ENCODE data around the gene CTDNEP1. TPM values are rescaled to one million over a fixed set of nuclear protein-coding genes. Genes with fewer than 3 reads are reported as not detected.
A peak's percentile ranks its signal among the peaks of the same experiment; 100 is the strongest.

Gene CTDNEP1
- total and polyA plus RNA-seq, 7 donors = 171 to 332 (median 217) TPM

GRCh38 chr17:7213895-7214299 lies 37.6 kb downstream of the CTDNEP1 start:
- TF ChIP-seq, protein P1, sequence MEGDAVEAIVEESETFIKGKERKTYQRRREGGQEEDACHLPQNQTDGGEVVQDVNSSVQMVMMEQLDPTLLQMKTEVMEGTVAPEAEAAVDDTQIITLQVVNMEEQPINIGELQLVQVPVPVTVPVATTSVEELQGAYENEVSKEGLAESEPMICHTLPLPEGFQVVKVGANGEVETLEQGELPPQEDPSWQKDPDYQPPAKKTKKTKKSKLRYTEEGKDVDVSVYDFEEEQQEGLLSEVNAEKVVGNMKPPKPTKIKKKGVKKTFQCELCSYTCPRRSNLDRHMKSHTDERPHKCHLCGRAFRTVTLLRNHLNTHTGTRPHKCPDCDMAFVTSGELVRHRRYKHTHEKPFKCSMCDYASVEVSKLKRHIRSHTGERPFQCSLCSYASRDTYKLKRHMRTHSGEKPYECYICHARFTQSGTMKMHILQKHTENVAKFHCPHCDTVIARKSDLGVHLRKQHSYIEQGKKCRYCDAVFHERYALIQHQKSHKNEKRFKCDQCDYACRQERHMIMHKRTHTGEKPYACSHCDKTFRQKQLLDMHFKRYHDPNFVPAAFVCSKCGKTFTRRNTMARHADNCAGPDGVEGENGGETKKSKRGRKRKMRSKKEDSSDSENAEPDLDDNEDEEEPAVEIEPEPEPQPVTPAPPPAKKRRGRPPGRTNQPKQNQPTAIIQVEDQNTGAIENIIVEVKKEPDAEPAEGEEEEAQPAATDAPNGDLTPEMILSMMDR (IDR thresholded peaks at IDR 0.05) = peak; percentile 23
- intact Hi-C loops (cut with DNase I) = no loop called here
- no peak overlapping the region for H3K27ac ChIP-seq
- H3K36me3 ChIP-seq (ENCODE audit: insufficient read depth in 1 of 2, low read depth in 1 of 2) = no peaks in the 10 kb centered on the region
- peaks cover 0 to 22% (median 1%) of the 10 kb centered on the region in 3 donors for H3K27me3 ChIP-seq (ENCODE audit: insufficient read depth in 3 of 3, low read length in 2 of 3)
- ATAC-seq (peak in 2 of 4 donors; percentile 1 to 12), DNase-seq (peak in 1 of 2 donors; percentile 86)
- WGBS, 3 donors = 2 to 5% (median 3%) methylated on average over 15 of the region's 15 CpGs
- peak overlapping the region; percentile 71 for H3K4me3 ChIP-seq
- no peaks in the 10 kb centered on the region for H3K9me3 ChIP-seq
- peaks cover 4% of the 10 kb centered on the region for H3K4me1 ChIP-seq

DNA sequence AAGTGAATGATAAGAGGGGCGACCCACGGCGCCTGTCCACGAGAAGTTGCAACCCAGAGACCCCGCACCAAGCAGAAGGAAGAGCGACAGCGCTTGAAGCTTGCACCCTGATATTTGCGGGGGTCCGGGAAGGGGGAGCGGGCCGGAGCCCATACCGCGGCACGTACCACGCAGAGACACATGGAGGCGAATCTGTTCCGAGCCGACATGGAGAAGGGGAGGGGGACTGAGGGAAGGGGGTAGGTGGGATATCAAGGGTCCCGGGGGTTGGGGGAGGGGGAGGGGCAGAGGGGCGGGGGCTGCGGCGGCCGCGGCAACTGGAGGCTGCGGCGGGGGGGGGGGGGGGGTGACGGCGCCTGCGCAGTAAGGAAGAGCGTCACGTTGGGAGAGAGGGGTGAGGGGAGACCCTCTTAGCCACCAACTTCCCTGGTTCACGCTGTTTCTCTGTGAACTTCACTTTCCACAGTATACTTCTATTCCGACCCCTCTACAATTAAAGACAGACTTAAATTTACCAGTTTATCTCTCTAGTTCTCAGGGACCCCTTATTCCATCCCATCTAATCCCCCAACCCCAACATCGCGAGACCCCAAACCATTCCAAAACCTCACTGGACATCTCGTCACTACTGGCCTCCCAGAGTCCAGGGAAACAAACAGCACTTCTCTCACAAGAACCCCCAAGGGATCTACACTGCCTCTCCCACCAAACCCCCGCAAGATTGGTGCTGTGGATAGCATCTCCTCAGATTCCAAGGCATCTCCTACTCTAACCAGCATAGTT lies 39.9 kb downstream of the CTDNEP1 start:
- no peaks in the 10 kb centered on the region for H3K36me3 ChIP-seq (ENCODE audit: insufficient read depth in 1 of 2, low read depth in 1 of 2)
- intact Hi-C loops (cut with DNase I) = no loop called here
- H3K27ac ChIP-seq = no peak overlapping the region
- no peaks in the 10 kb centered on the region for H3K9me3 ChIP-seq
- WGBS, 3 donors = 32 to 43% (median 32%) methylated on average over 15 to 37 of the region's 37 CpGs
- no peak for ATAC-seq
- H3K4me1 ChIP-seq = peaks cover 4% of the 10 kb centered on the region
- DNase-seq = peak; percentile 10 to 27
- H3K4me3 ChIP-seq = no peak overlapping the region
- H3K27me3 ChIP-seq (ENCODE audit: insufficient read depth in 3 of 3, low read length in 2 of 3) = peaks cover 0 to 22% (median 3%) of the 10 kb centered on the region in 3 donors
- TF ChIP-seq, protein P1 (IDR thresholded peaks at IDR 0.05) = no peak

DNA sequence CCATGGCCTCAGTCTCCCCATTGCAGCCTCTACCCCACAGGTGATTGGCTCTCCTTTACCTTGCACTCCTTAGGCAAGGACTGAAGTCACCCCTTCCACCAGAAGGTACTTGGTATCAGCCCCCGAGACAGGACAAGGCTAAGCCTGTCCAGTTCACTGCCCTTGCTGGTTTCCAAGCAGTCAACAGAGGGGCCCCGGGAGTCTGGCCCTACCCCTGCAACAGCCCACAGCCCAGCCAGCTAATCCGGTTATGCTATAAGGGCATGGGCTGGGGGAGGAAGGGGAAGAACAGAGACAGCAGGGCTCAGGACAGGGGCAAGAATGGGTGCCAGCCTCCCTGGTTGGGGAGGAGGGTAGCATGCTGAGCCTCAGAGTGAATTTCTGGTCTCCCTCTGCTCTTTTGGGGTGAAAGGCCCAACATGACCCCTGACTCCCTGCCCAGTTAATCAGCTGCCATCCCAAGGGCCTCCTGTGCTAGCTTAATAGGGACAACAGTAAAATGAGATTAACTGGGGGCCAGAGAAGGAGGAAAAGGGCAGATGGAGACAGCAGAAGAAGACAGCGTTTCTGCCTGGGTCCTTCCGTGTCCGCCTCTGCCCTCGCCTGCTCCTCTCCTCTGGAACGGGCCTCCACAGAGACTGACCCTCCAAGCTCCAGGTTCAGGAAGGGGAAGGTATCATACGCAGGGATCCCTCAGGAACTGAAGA lies 42.6 kb downstream of the CTDNEP1 start:
- Histone ChIP-seq H3K27me3 (ENCODE audit: insufficient read depth in 3 of 3, low read length in 2 of 3) (peaks cover 0 to 36% (median 3%) of the 10 kb centered on the region in 3 donors), H3K27ac (no peak overlapping the region), H3K36me3 (ENCODE audit: insufficient read depth in 1 of 2, low read depth in 1 of 2) (no peaks in the 10 kb centered on the region), H3K4me3 (no peak overlapping the region), H3K4me1 (peaks cover 7% of the 10 kb centered on the region), H3K9me3 (no peaks in the 10 kb centered on the region)
- TF ChIP-seq, protein P1 (IDR thresholded peaks at IDR 0.05) = no peak
- DNase-seq (no peak), ATAC-seq (no peak)
- intact Hi-C loops (cut with DNase I) = no loop called here
- WGBS, 3 donors = 82 to 90% (median 86%) methylated on average over 9 of the region's 9 CpGs

- Histone ChIP-seq H3K4me1 (peaks cover 7% of the 10 kb centered on the region), H3K36me3 (ENCODE audit: insufficient read depth in 1 of 2, low read depth in 1 of 2) (no peaks in the 10 kb centered on the region), H3K27ac (no peak overlapping the region), H3K27me3 (ENCODE audit: insufficient read depth in 3 of 3, low read length in 2 of 3) (peaks cover 0 to 29% (median 3%) of the 10 kb centered on the region in 3 donors), H3K9me3 (no peaks in the 10 kb centered on the region), H3K4me3 (no peak overlapping the region)
- ATAC-seq (no peak), DNase-seq (no peak)
- WGBS, 3 donors = 56 to 67% (median 58%) methylated on average over 17 to 21 of the region's 21 CpGs
- intact Hi-C loops (cut with DNase I) = no loop called here
- TF ChIP-seq, protein P1 (IDR thresholded peaks at IDR 0.05) = no peak
These were observed 43.4 kb downstream of the CTDNEP1 start for GRCh38 chr17:7208027-7208571.
